Hepatocyte (in vitro differentiated cells): ENCODE data around the gene PRSS27. TPM values are rescaled to one million over a fixed set of nuclear protein-coding genes. Genes with fewer than 3 reads are reported as not detected.

ENCODE experiments used
- DNase-seq: peaks from one replicate; pipeline ENCODE4 v3.0.0-alpha.2; 2016; ENCODE audit warnings: low spot score
- H2AFZ ChIP-seq: fragments of 200-600 bp; sonication (generic); 2 replicates; pipeline ENCODE4 v1.6.0; 2016; ENCODE audit warnings: antibody characterized with exemption, mild to moderate bottlenecking
- H3K27ac ChIP-seq: fragments of 200-600 bp; sonication (generic); 2 replicates; pipeline ENCODE4 v1.5.1; 2016; ENCODE audit warnings: mild to moderate bottlenecking
- H3K27me3 ChIP-seq: fragments of 200-600 bp; sonication (generic); 2 replicates; pipeline ENCODE4 v1.6.1; 2016
- H3K36me3 ChIP-seq: fragments of 200-600 bp; sonication (generic); replicated peaks from 2 replicates; pipeline ENCODE4 v1.5.1; 2016; ENCODE audit warnings: low read depth; ENCODE audit not compliant: insufficient read depth
- H3K4me1 ChIP-seq: fragments of 200-600 bp; sonication (generic); 2 replicates; pipeline ENCODE4 v1.5.1; 2016; ENCODE audit warnings: mild to moderate bottlenecking, moderate library complexity; ENCODE audit not compliant: insufficient read depth
- H3K4me2 ChIP-seq: fragments of 200-600 bp; sonication (generic); 2 replicates; pipeline ENCODE4 v1.6.0; 2016
- H3K4me3 ChIP-seq: fragments of 200-600 bp; sonication (generic); 2 replicates; pipeline ENCODE4 v1.5.1; 2016; ENCODE audit warnings: mild to moderate bottlenecking
- H3K79me2 ChIP-seq: fragments of 200-600 bp; sonication (generic); 2 replicates; pipeline ENCODE4 v1.6.0; 2017; ENCODE audit warnings: mild to moderate bottlenecking
- H3K9me2 ChIP-seq: fragments of 200-600 bp; sonication (generic); replicated peaks from 2 replicates; pipeline ENCODE4 v1.6.0; 2017; ENCODE audit warnings: mild to moderate bottlenecking; ENCODE audit not compliant: insufficient read depth
- H3K9me3 ChIP-seq: fragments of 200-600 bp; sonication (generic); 2 replicates; pipeline ENCODE4 v1.5.1; 2016; ENCODE audit warnings: low read depth, mild to moderate bottlenecking
- H4K20me1 ChIP-seq: fragments of 200-600 bp; sonication (generic); 2 replicates; pipeline ENCODE4 v1.6.0; 2016; ENCODE audit warnings: mild to moderate bottlenecking; ENCODE audit not compliant: insufficient read depth, poor library complexity, severe bottlenecking
- EZH2 ChIP-seq: fragments of 200-600 bp; sonication (generic); IDR thresholded peaks from 2 replicates; pipeline ENCODE4 v1.6.1; 2016; ENCODE audit warnings: antibody characterized with exemption, mild to moderate bottlenecking, borderline replicate concordance
- EZH2phosphoT487 ChIP-seq: fragments of 200-600 bp; sonication (generic); IDR thresholded peaks from one replicate; pipeline ENCODE4 v1.6.1; 2018; ENCODE audit warnings: antibody characterized with exemption, mild to moderate bottlenecking, low read depth, moderate library complexity; ENCODE audit not compliant: unreplicated experiment, severe bottlenecking
- WGBS: methylation state at CpG from one replicate; pipeline ENCODE4 v1.1.6; 2016; ENCODE audit warnings: low lambda C conversion rate; ENCODE audit errors: missing lambda C conversion rate; 5-methylcytosine and 5-hydroxymethylcytosine counted together
- polyA plus RNA-seq: library from polyadenylated mRNA; unstranded; fragments of >200 nt; fragmentation: Nextera tagmentation; extraction: Ambion mirVana; gene quantifications from 2 replicates; pipeline ENCODE4 v1.2.1, GENCODE V29; 2016
- total RNA-seq: library from RNA; depleted of rRNA; stranded (reverse); fragments of >200 nt; gene quantifications from 2 replicates; pipeline ENCODE4 v1.2.3, GENCODE V29; 2014
- TF ChIP-seq, protein P1 (sequence below): fragments of 200-600 bp; sonication (generic); IDR thresholded peaks from 2 replicates; pipeline ENCODE4 v1.5.1; 2016; ENCODE audit warnings: antibody characterized with exemption, mild to moderate bottlenecking; ENCODE audit not compliant: poor library complexity

PRSS27 gene
- total and polyA plus RNA-seq, 2 experiments from 2014 or later, result 1.4 TPM

DNA sequence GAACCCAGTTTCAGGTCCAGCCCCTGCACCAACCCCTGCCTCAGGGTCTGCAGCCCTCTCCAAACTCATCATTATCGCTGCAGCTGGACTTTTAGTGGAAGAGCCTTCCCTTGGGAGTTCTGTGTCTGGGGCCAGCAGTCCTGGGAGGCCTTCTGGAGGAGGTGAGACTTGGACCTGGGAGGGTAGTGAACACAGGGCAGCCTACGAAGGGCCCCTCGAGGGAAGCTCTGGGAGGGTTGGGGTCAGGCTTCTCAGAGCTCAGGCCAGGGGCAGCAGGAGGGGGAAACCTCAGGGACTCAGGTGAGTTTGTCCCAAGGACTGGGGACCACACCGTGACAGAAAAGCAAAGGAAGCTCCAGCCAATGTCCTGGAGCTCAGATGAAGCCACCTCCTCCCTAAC lies 21.1 kb upstream of the PRSS27 start:
- no peak overlapping the region for H3K4me3 ChIP-seq
- no peaks in the 10 kb centered on the region for H3K27me3 ChIP-seq
- no peak for DNase-seq
- no peaks in the 10 kb centered on the region for H3K36me3 ChIP-seq
- H4K20me1 ChIP-seq, result no peaks in the 10 kb centered on the region
- 92% methylated on average over 4 of the region's 4 CpGs for WGBS
- H3K4me1 ChIP-seq, result peaks cover 6% of the 10 kb centered on the region
- TF ChIP-seq EZH2, result no peak
- TF ChIP-seq, protein P1, sequence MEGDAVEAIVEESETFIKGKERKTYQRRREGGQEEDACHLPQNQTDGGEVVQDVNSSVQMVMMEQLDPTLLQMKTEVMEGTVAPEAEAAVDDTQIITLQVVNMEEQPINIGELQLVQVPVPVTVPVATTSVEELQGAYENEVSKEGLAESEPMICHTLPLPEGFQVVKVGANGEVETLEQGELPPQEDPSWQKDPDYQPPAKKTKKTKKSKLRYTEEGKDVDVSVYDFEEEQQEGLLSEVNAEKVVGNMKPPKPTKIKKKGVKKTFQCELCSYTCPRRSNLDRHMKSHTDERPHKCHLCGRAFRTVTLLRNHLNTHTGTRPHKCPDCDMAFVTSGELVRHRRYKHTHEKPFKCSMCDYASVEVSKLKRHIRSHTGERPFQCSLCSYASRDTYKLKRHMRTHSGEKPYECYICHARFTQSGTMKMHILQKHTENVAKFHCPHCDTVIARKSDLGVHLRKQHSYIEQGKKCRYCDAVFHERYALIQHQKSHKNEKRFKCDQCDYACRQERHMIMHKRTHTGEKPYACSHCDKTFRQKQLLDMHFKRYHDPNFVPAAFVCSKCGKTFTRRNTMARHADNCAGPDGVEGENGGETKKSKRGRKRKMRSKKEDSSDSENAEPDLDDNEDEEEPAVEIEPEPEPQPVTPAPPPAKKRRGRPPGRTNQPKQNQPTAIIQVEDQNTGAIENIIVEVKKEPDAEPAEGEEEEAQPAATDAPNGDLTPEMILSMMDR, result no peak
- H3K9me3 ChIP-seq, result no peaks in the 10 kb centered on the region
- H3K79me2 ChIP-seq, result no peaks in the 10 kb centered on the region
- no peak overlapping the region for H3K4me2 ChIP-seq
- no peak overlapping the region for H3K27ac ChIP-seq
- H3K9me2 ChIP-seq, result no peaks in the 10 kb centered on the region
- no peak overlapping the region for H2AFZ ChIP-seq

DNA sequence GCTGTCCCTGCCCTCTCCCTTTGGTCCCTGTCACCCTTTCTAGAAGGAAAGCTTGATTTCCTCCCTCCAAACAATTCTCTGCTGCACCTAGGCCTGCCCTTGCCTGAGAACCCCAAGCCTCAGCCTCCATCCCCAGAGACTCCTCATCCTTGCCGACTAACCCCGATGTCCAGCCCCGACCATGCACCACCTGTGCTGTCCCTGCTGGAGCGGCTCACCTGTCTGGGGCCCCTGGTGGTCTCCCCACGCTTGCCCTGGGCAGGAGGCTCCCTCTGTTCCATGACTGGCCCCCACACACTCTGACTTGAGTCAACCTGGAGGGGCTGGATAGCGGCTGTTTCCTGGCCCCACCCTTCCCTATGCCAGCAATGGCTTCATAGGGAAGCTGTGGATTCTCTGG lies 20.5 kb upstream of the PRSS27 start:
- no peaks in the 10 kb centered on the region for H3K27me3 ChIP-seq
- no peaks in the 10 kb centered on the region for H3K9me2 ChIP-seq
- H2AFZ ChIP-seq, result no peak overlapping the region
- no peak for DNase-seq
- no peak overlapping the region for H3K27ac ChIP-seq
- H3K9me3 ChIP-seq, result no peaks in the 10 kb centered on the region
- 97% methylated on average over 6 of the region's 6 CpGs for WGBS
- peaks cover 6% of the 10 kb centered on the region for H3K4me1 ChIP-seq
- no peaks in the 10 kb centered on the region for H3K36me3 ChIP-seq
- TF ChIP-seq, protein P1, result no peak
- TF ChIP-seq EZH2phosphoT487 (no peak), EZH2 (no peak)
- H3K4me2 ChIP-seq, result no peak overlapping the region
- H3K4me3 ChIP-seq, result no peak overlapping the region
- no peaks in the 10 kb centered on the region for H3K79me2 ChIP-seq
- H4K20me1 ChIP-seq, result no peaks in the 10 kb centered on the region

- H3K27me3 ChIP-seq, result no peaks in the 10 kb centered on the region
- no peak for DNase-seq
- WGBS, result 67% methylated on average over 8 of the region's 8 CpGs
Observed at GRCh38 chr16:2739625-2740430, 19.8 kb upstream of the PRSS27 start.

More at GRCh38 chr16:2739625-2740430, 19.8 kb upstream of the PRSS27 start:
- Histone ChIP-seq H3K4me2 (no peak overlapping the region), H3K9me3 (no peaks in the 10 kb centered on the region), H4K20me1 (no peaks in the 10 kb centered on the region), H3K79me2 (no peaks in the 10 kb centered on the region), H3K36me3 (no peaks in the 10 kb centered on the region), H2AFZ (no peak overlapping the region), H3K4me3 (no peak overlapping the region), H3K27ac (no peak overlapping the region), H3K4me1 (peaks cover 6% of the 10 kb centered on the region), H3K9me2 (no peaks in the 10 kb centered on the region)
- TF ChIP-seq EZH2phosphoT487 (no peak), EZH2 (no peak)
- TF ChIP-seq, protein P1, result no peak
